Measurements from ENCODE around the gene OR9Q1.
"Not testable (repeated sequence)": the region's sequence is repeated elsewhere in the genome, so short reads cannot be mapped to it uniquely, and the experiment has no call there.

- not testable (repeated sequence) for TF ChIP-seq POLR2A (IDR thresholded peaks at IDR 0.05); CTCF (IDR thresholded peaks at IDR 0.05); POLR2AphosphoS5 (IDR thresholded peaks at IDR 0.05; ENCODE audit: insufficient read depth in 1 of 2, low read depth in 1 of 2)
These were observed 188.7 kb downstream of the OR9Q1 start, which contains the start of gene OR1S1 for GRCh38 chr11:58212420-58212819.

All from vagina (tissue), 2 donors.